K562 (cell line): ENCODE data around the gene ZFP36. TPM values are rescaled to one million over a fixed set of nuclear protein-coding genes. Genes with fewer than 3 reads are reported as not detected.
A peak's percentile ranks its signal among the peaks of the same experiment; 100 is the strongest.

Experiments
- AFF4 ChIP-seq: sonication (generic); formaldehyde crosslinking; IDR thresholded peaks from 2 replicates; pipeline ENCODE4 v1.8.0; 2023; ENCODE audit warnings: mild to moderate bottlenecking, missing genetic modification reagents
- ATF7 ChIP-seq: fragments of 450-650 bp; IDR thresholded peaks from 2 replicates; pipeline ENCODE4 v1.7.1; 2014; ENCODE audit warnings: mild to moderate bottlenecking, moderate library complexity
- E2F5 ChIP-seq: sonication (generic); formaldehyde crosslinking; IDR thresholded peaks from 2 replicates; pipeline ENCODE4 v1.8.0; 2022; ENCODE audit warnings: mild to moderate bottlenecking, missing genetic modification reagents
- MYBL2 ChIP-seq, 2 experiments: fragments of 450-650 bp in 1 of 2; sonication (generic) in 1 of 2; formaldehyde crosslinking in 1 of 2; IDR thresholded peaks; 2 replicates each; pipeline versions ENCODE4 v1.6.1 to v1.8.1; 2017 to 2022; ENCODE audit warnings: borderline replicate concordance in 1 of 2, inconsistent platforms in 1 of 2, low read depth in 1 of 2, mild to moderate bottlenecking in 1 of 2, missing genetic modification reagents in 1 of 2, moderate library complexity in 1 of 2
- NCOR1 ChIP-seq: fragments of 450-650 bp; IDR thresholded peaks from 2 replicates; pipeline ENCODE4 v1.6.1; 2016; ENCODE audit warnings: mild to moderate bottlenecking, moderate library complexity
- NRF1 ChIP-seq, 2 experiments: fragments of 450-650 bp; IDR thresholded peaks in 1 of 2; conservative IDR thresholded peaks in 1 of 2; 2 replicates each; pipeline ENCODE4 v1.6.1; 2014; ENCODE audit warnings: mild to moderate bottlenecking in 2 of 2
- POLR3G ChIP-seq: IDR thresholded peaks from 2 replicates; pipeline ENCODE4 v1.6.1; 2011; ENCODE audit not compliant: insufficient read length, insufficient replicate concordance; ENCODE audit errors: extremely low read depth
- THRAP3 ChIP-seq: fragments of 450-650 bp; IDR thresholded peaks from 2 replicates; pipeline ENCODE4 v1.6.1; 2016; ENCODE audit warnings: mild to moderate bottlenecking, inconsistent platforms, borderline replicate concordance
- ZBTB2 ChIP-seq: fragments of 450-650 bp; IDR thresholded peaks from 2 replicates; pipeline ENCODE4 v1.6.1; 2016; ENCODE audit warnings: antibody characterized with exemption
- ZBTB8A ChIP-seq: fragments of 450-650 bp; IDR thresholded peaks from 2 replicates; pipeline ENCODE4 v1.6.1; 2018; ENCODE audit warnings: mild to moderate bottlenecking, moderate library complexity; ENCODE audit not compliant: partially characterized antibody
- ZNF212 ChIP-seq: fragments of 450-650 bp; formaldehyde crosslinking; IDR thresholded peaks from 2 replicates; pipeline ENCODE4 v1.4.0; 2020; ENCODE audit warnings: mild to moderate bottlenecking
- ZNF764 ChIP-seq: fragments of 250-450 bp; sonication (Bioruptor Pico); IDR thresholded peaks from 2 replicates; pipeline ENCODE4 v1.4.0; 2020; ENCODE audit warnings: low read depth, mild to moderate bottlenecking, moderate library complexity
- polyA plus RNA-seq, 8 experiments: library from polyadenylated mRNA; depleted of rRNA in 4 of 8; stranded (reverse) in 5 of 8; unstranded in 3 of 8; fragments of >200 nt; fragmentation: Nextera tagmentation in 2 of 8; fragmentation: Illumina TruSeq in 1 of 8; extraction: Ambion mirVana in 2 of 8; extraction: Trizol in 1 of 8; gene quantifications; 2 replicates each; pipeline versions ENCODE4 v1.2.1 to v1.2.3, GENCODE V29; 2011 to 2014; ENCODE audit warnings: inconsistent platforms in 1 of 8, missing spikeins in 1 of 8
- total RNA-seq, 7 experiments: library from RNA; depleted of rRNA in 6 of 7; stranded (reverse); fragments of >200 nt in 6 of 7; fragmentation: Illumina TruSeq in 2 of 7; extraction: Trizol in 2 of 7; gene quantifications; 2 replicates each; pipeline versions ENCODE4 v1.2.1 to v1.2.3, GENCODE V29; 2011 to 2021; ENCODE audit warnings: low replicate concordance in 1 of 7
- TF ChIP-seq, protein P1 (sequence below): fragments of 250-450 bp; sonication (Bioruptor Pico); IDR thresholded peaks from 2 replicates; pipeline ENCODE4 v1.4.0; 2020; ENCODE audit warnings: mild to moderate bottlenecking, moderate library complexity
- TF ChIP-seq, protein P2 (sequence below): fragments of 450-650 bp; IDR thresholded peaks from one replicate; pipeline ENCODE4 v1.6.1; 2018; ENCODE audit warnings: mild to moderate bottlenecking, moderate library complexity; ENCODE audit not compliant: partially characterized antibody

ZFP36 gene
- total and polyA plus RNA-seq, 9 of the 15 experiments (the other 6 are each of a cell fraction or from before 2014, with no cell fraction given) = 1.0 to 20.1 (median 3.5) TPM

- no peak for TF ChIP-seq ZBTB2
- no peak for TF ChIP-seq ZNF764 (CRISPR knock-in tag)
- peak; percentile 51; the same call in 1 of the 2 replicates for TF ChIP-seq AFF4
- no peak for TF ChIP-seq THRAP3
- TF ChIP-seq ZBTB8A = no peak
- TF ChIP-seq, protein P1, sequence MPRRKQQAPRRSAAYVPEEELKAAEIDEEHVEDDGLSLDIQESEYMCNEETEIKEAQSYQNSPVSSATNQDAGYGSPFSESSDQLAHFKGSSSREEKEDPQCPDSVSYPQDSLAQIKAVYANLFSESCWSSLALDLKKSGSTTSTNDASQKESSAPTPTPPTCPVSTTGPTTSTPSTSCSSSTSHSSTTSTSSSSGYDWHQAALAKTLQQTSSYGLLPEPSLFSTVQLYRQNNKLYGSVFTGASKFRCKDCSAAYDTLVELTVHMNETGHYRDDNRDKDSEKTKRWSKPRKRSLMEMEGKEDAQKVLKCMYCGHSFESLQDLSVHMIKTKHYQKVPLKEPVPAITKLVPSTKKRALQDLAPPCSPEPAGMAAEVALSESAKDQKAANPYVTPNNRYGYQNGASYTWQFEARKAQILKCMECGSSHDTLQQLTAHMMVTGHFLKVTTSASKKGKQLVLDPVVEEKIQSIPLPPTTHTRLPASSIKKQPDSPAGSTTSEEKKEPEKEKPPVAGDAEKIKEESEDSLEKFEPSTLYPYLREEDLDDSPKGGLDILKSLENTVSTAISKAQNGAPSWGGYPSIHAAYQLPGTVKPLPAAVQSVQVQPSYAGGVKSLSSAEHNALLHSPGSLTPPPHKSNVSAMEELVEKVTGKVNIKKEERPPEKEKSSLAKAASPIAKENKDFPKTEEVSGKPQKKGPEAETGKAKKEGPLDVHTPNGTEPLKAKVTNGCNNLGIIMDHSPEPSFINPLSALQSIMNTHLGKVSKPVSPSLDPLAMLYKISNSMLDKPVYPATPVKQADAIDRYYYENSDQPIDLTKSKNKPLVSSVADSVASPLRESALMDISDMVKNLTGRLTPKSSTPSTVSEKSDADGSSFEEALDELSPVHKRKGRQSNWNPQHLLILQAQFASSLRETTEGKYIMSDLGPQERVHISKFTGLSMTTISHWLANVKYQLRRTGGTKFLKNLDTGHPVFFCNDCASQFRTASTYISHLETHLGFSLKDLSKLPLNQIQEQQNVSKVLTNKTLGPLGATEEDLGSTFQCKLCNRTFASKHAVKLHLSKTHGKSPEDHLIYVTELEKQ (CRISPR knock-in tag) = no peak
- 0 out of 2 replicates have a peak, but pooled peaks have one; percentile 26 for TF ChIP-seq ZNF212 (CRISPR knock-in tag)
- TF ChIP-seq POLR3G = no peak
- TF ChIP-seq ATF7 = peak; percentile 67; the same call in 1 of the 2 replicates
- peak; percentile 49; the same call in 1 of the 2 replicates for TF ChIP-seq E2F5 (CRISPR knock-in tag)
- peak; percentile 94 for TF ChIP-seq NCOR1
- no peak for TF ChIP-seq MYBL2 (IDR thresholded peaks at IDR 0.05; ENCODE audit: low read depth)
- no peak for TF ChIP-seq MYBL2 (CRISPR knock-in tag; IDR thresholded peaks at IDR 0.05; ENCODE audit: borderline replicate concordance)
- TF ChIP-seq, protein P2, sequence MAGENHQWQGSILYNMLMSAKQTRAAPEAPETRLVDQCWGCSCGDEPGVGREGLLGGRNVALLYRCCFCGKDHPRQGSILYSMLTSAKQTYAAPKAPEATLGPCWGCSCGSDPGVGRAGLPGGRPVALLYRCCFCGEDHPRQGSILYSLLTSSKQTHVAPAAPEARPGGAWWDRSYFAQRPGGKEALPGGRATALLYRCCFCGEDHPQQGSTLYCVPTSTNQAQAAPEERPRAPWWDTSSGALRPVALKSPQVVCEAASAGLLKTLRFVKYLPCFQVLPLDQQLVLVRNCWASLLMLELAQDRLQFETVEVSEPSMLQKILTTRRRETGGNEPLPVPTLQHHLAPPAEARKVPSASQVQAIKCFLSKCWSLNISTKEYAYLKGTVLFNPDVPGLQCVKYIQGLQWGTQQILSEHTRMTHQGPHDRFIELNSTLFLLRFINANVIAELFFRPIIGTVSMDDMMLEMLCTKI = no peak
- peak; percentile 88 to 91 for TF ChIP-seq NRF1 (conservative IDR thresholded peaks at IDR 0.05 in 1 of 2, IDR thresholded peaks at IDR 0.05 in 1 of 2)
Observed at GRCh38 chr19:39402346-39403300, 4.0 kb upstream of the ZFP36 start (continued).
